Melanocyte of skin (primary cell): Measurements from ENCODE around the gene LYZL4. TPM values are rescaled to one million over a fixed set of nuclear protein-coding genes. Genes with fewer than 3 reads are reported as not detected.

Experiments used
- total RNA-seq, 2 donors: library from RNA; depleted of rRNA; stranded (reverse); fragments of >200 nt; gene quantifications; 2 replicates each; pipeline ENCODE4 v1.2.3, GENCODE V29; 2012

Gene LYZL4, protein sequence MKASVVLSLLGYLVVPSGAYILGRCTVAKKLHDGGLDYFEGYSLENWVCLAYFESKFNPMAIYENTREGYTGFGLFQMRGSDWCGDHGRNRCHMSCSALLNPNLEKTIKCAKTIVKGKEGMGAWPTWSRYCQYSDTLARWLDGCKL
- not detected for total RNA-seq

DNA sequence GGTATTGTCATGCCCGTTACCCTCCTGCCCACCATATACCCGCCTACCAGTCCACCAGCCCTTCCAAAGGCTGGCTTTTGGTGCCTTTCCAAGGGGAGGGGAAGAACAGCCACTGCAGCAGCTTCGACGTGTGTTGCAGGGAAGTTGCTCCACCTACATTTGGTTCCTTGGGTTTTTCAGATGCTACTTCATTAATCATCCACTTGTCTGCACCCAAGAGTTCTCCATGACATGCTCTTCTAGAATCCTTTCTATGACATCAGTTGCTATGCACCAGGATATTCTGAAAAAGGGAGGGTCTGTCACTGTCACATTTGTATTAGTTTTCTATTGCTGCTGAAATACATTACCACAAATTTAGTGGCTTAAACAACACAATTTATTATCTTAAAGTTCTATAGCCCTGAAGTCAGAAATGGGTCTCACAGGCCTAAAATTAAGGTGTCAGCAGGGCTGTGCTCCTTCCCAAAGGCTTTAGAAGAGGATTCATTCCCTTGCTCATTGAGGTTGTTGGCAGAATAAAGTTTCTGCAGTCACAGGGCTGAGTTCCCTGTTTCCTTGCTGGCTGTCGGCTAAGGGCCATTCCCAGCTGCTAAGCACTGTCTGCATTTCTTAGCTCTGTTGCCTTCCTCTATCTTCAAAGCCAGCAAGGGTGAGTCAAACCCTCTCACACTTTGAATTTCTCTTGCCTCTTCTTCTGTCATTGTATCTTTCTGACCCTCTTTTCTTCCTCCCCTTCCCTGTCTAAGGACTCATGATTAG lies at the start of gene LYZL4:
LYZL4 (minus strand) TSS at position 241 of the 762 bp plus-strand sequence. CDS start 3,359 bp downstream, outside the sequence.

Other genes with a start within 250 kb of the LYZL4 start
- gene CCK, start 144.4 kb downstream of the LYZL4 start, total RNA-seq, result not detected
- not detected for gene VIPR1, start 92.0 kb upstream of the LYZL4 start, total RNA-seq
- gene SEC22C, start 171.4 kb upstream of the LYZL4 start, total RNA-seq, result 10 to 100 TPM; 97.9 to 98.4 TPM
- gene SS18L2, start 180.2 kb upstream of the LYZL4 start, total RNA-seq, result 10 to 100 TPM; 17.2 to 32.3 TPM
- gene NKTR, start 190.1 kb upstream of the LYZL4 start, total RNA-seq, result 10 to 100 TPM; 45.8 to 46.0 TPM
- 10 to 100 TPM; 10.7 to 14.1 TPM for gene ZBTB47, start 243.1 kb upstream of the LYZL4 start, total RNA-seq